ENCODE results near the gene FIGN.

The FIGN gene

DNA sequence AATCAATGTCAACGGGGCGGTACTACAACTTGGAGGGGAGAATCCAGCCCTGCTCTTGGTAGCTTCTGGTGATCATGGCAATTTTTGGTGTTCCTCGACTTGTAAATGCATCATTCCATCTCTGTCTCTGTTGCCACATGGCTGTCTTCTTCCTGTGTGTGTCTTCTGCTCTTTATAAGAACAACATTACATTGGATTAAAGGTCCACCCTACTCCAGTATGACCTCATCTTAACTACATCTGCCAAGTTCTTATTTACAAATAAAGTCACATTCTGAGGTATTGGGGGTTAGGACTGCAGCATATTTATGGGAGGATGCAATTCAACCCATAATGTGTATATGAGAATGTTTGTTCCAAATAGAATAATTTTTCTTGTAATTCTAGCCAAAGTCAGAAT, 28.8 kb upstream of the FIGN start:
- TF ChIP-seq, protein P1, sequence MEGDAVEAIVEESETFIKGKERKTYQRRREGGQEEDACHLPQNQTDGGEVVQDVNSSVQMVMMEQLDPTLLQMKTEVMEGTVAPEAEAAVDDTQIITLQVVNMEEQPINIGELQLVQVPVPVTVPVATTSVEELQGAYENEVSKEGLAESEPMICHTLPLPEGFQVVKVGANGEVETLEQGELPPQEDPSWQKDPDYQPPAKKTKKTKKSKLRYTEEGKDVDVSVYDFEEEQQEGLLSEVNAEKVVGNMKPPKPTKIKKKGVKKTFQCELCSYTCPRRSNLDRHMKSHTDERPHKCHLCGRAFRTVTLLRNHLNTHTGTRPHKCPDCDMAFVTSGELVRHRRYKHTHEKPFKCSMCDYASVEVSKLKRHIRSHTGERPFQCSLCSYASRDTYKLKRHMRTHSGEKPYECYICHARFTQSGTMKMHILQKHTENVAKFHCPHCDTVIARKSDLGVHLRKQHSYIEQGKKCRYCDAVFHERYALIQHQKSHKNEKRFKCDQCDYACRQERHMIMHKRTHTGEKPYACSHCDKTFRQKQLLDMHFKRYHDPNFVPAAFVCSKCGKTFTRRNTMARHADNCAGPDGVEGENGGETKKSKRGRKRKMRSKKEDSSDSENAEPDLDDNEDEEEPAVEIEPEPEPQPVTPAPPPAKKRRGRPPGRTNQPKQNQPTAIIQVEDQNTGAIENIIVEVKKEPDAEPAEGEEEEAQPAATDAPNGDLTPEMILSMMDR (IDR thresholded peaks at IDR 0.05; ENCODE audit: borderline replicate concordance, extremely low read depth, low read length, poor library complexity, severe bottlenecking) = no peak
- no peak for TF ChIP-seq EZH2 (IDR thresholded peaks at IDR 0.05; ENCODE audit: borderline replicate concordance, low read depth, low read length, severe bottlenecking)
- Histone ChIP-seq H3K4me1 (ENCODE audit: insufficient read depth, low read length) (no peaks in the 10 kb centered on the region), H3K9me3 (ENCODE audit: insufficient read depth, low read length, severe bottlenecking) (no peaks in the 10 kb centered on the region), H3K79me2 (ENCODE audit: insufficient read depth, low read length) (no peaks in the 10 kb centered on the region), H4K20me1 (ENCODE audit: insufficient read depth, low read length) (no peaks in the 10 kb centered on the region), H3K9ac (ENCODE audit: low read depth, low read length) (no peak overlapping the region), H2AFZ (ENCODE audit: low read depth, low read length) (no peak overlapping the region), H3K4me2 (ENCODE audit: insufficient read depth, low read length) (no peak overlapping the region), H3K4me3 (ENCODE audit: low read depth in 1 of 2, low read length in 2 of 2) (no peak overlapping the region), H3K27me3 (ENCODE audit: insufficient read depth, low read length, poor library complexity) (no peaks in the 10 kb centered on the region), H3K27ac (ENCODE audit: low read length) (no peak overlapping the region), H3K36me3 (ENCODE audit: insufficient read depth, low read length) (no peaks in the 10 kb centered on the region)
- ATAC-seq (ENCODE audit: insufficient read depth, low read depth) (no peak), DNase-seq (no peak)

DNA sequence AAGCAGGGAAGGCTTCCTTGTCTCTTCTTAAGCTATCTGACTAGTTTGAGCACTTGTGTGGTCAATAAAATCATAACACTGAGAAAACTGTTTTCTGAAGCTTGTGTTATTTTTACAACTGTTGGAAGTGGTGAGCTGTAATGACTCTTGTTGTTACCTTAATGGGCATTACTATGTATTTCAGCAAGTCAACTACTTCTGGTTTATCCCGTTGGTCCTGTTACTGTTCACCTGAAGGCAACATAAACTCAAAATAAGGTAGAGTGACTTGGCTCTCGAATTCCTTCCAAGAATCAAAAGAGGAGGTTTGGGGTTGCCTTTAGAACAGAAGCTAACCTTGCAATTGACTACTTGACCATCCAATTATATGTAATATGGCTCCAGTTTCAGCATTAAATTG, 23.2 kb upstream of the FIGN start:
- TF ChIP-seq, protein P1 (IDR thresholded peaks at IDR 0.05; ENCODE audit: borderline replicate concordance, extremely low read depth, low read length, poor library complexity, severe bottlenecking) = no peak
- no peak overlapping the region for H2AFZ ChIP-seq (ENCODE audit: low read depth, low read length)
- no peak for ATAC-seq (ENCODE audit: insufficient read depth, low read depth)
- H3K9ac ChIP-seq (ENCODE audit: low read depth, low read length) = no peak overlapping the region
- H4K20me1 ChIP-seq (ENCODE audit: insufficient read depth, low read length) = no peaks in the 10 kb centered on the region
- no peaks in the 10 kb centered on the region for H3K79me2 ChIP-seq (ENCODE audit: insufficient read depth, low read length)
- H3K27ac ChIP-seq (ENCODE audit: low read length) = no peak overlapping the region
- H3K4me3 ChIP-seq (ENCODE audit: low read depth in 1 of 2, low read length in 2 of 2) = no peak overlapping the region
- DNase-seq = no peak
- H3K4me1 ChIP-seq (ENCODE audit: insufficient read depth, low read length) = no peaks in the 10 kb centered on the region
- no peak overlapping the region for H3K4me2 ChIP-seq (ENCODE audit: insufficient read depth, low read length)
- H3K36me3 ChIP-seq (ENCODE audit: insufficient read depth, low read length) = no peaks in the 10 kb centered on the region
- H3K9me3 ChIP-seq (ENCODE audit: insufficient read depth, low read length, severe bottlenecking) = no peaks in the 10 kb centered on the region
- H3K27me3 ChIP-seq (ENCODE audit: insufficient read depth, low read length, poor library complexity) = no peaks in the 10 kb centered on the region

DNA sequence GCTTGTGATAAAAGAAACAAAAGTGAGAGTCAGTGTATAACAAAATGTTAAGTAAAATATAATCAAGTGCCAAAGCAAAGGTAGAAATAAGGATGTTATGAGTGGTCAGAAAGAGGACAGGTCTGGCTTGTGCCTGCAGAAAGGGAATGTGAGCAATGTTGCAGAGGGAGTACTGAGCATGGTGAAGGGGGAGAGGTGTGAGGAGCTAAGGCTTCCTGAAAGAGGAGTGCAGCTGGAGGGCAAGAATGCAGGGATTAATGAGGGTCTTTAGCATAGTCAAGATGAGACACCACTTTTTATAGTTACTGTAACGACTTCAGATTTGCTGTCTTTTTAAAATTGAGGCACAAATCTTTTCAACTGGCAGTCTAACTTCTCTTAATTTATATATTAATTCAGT, 22.0 kb upstream of the FIGN start:
- ATAC-seq (ENCODE audit: insufficient read depth, low read depth) (no peak), DNase-seq (no peak)
- no peaks in the 10 kb centered on the region for H3K36me3 ChIP-seq (ENCODE audit: insufficient read depth, low read length)
- H3K27ac ChIP-seq (ENCODE audit: low read length) = no peak overlapping the region
- H3K4me3 ChIP-seq (ENCODE audit: low read depth in 1 of 2, low read length in 2 of 2) = no peak overlapping the region
- H4K20me1 ChIP-seq (ENCODE audit: insufficient read depth, low read length) = no peaks in the 10 kb centered on the region
- no peaks in the 10 kb centered on the region for H3K27me3 ChIP-seq (ENCODE audit: insufficient read depth, low read length, poor library complexity)
- no peaks in the 10 kb centered on the region for H3K4me1 ChIP-seq (ENCODE audit: insufficient read depth, low read length)
- H3K79me2 ChIP-seq (ENCODE audit: insufficient read depth, low read length) = no peaks in the 10 kb centered on the region
- no peaks in the 10 kb centered on the region for H3K9me3 ChIP-seq (ENCODE audit: insufficient read depth, low read length, severe bottlenecking)
- no peak for TF ChIP-seq EZH2 (IDR thresholded peaks at IDR 0.05; ENCODE audit: borderline replicate concordance, low read depth, low read length, severe bottlenecking)
- TF ChIP-seq, protein P1 (IDR thresholded peaks at IDR 0.05; ENCODE audit: borderline replicate concordance, extremely low read depth, low read length, poor library complexity, severe bottlenecking) = no peak
- H3K4me2 ChIP-seq (ENCODE audit: insufficient read depth, low read length) = no peak overlapping the region
- no peak overlapping the region for H2AFZ ChIP-seq (ENCODE audit: low read depth, low read length)
- H3K9ac ChIP-seq (ENCODE audit: low read depth, low read length) = no peak overlapping the region

DNA sequence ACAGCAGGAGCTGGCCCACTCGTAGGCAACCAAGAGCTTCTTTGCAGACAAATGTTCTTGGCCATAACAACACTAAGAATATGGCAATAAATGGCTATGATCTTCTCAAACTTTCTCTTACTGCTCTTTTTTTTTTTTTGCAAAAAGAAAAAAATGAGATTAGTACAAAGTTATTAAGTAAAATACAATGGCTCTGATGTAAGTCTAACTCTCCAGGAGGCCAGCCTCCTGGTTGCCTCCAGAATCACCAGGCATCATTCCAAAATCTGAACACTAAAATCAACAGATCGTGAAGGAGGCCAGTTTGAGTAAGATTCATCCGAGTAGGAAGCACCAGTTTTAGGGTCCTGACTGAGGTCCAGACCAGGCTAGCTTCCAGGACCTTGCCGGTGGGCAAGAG, 20.8 kb upstream of the FIGN start:
- DNase-seq = no peak
- H3K9me3 ChIP-seq (ENCODE audit: insufficient read depth, low read length, severe bottlenecking) = no peaks in the 10 kb centered on the region
- H3K79me2 ChIP-seq (ENCODE audit: insufficient read depth, low read length) = no peaks in the 10 kb centered on the region
- no peak overlapping the region for H3K4me2 ChIP-seq (ENCODE audit: insufficient read depth, low read length)
- H3K9ac ChIP-seq (ENCODE audit: low read depth, low read length) = no peak overlapping the region
- no peaks in the 10 kb centered on the region for H4K20me1 ChIP-seq (ENCODE audit: insufficient read depth, low read length)
- H3K36me3 ChIP-seq (ENCODE audit: insufficient read depth, low read length) = no peaks in the 10 kb centered on the region
- no peak overlapping the region for H3K4me3 ChIP-seq (ENCODE audit: low read depth in 1 of 2, low read length in 2 of 2)
- H3K27ac ChIP-seq (ENCODE audit: low read length) = no peak overlapping the region
- TF ChIP-seq, protein P1 (IDR thresholded peaks at IDR 0.05; ENCODE audit: borderline replicate concordance, extremely low read depth, low read length, poor library complexity, severe bottlenecking) = no peak
- TF ChIP-seq EZH2 (IDR thresholded peaks at IDR 0.05; ENCODE audit: borderline replicate concordance, low read depth, low read length, severe bottlenecking) = no peak
- no peak for ATAC-seq (ENCODE audit: insufficient read depth, low read depth)
- no peak overlapping the region for H2AFZ ChIP-seq (ENCODE audit: low read depth, low read length)
- H3K27me3 ChIP-seq (ENCODE audit: insufficient read depth, low read length, poor library complexity) = no peaks in the 10 kb centered on the region
- no peaks in the 10 kb centered on the region for H3K4me1 ChIP-seq (ENCODE audit: insufficient read depth, low read length)

All from DND-41 (cell line).